Endothelial cell (in vitro differentiated cells): ENCODE data around the gene FUT9. TPM values are rescaled to one million over a fixed set of nuclear protein-coding genes. Genes with fewer than 3 reads are reported as not detected.

Experiments used
- DNase-seq: peaks from one replicate; pipeline ENCODE4 v3.0.0; 2021; ENCODE audit warnings: low spot score
- H3K27ac Mint-ChIP-seq: one replicate; pipeline ENCODE4 v1.8.0; 2021; ENCODE audit warnings: mixed read lengths, inconsistent platforms; ENCODE audit not compliant: unreplicated experiment
- H3K27me3 Mint-ChIP-seq: one replicate; pipeline ENCODE4 v1.8.0; 2021; ENCODE audit warnings: mild to moderate bottlenecking, moderate library complexity, mixed read lengths, inconsistent platforms; ENCODE audit not compliant: unreplicated experiment
- H3K36me3 Mint-ChIP-seq: one replicate; pipeline ENCODE4 v1.8.0; 2021; ENCODE audit warnings: mild to moderate bottlenecking, low read depth, mixed read lengths, inconsistent platforms; ENCODE audit not compliant: unreplicated experiment
- H3K4me1 Mint-ChIP-seq: one replicate; pipeline ENCODE4 v1.8.0; 2021; ENCODE audit warnings: mild to moderate bottlenecking, mixed read lengths, inconsistent platforms; ENCODE audit not compliant: unreplicated experiment
- H3K4me3 Mint-ChIP-seq: one replicate; pipeline ENCODE4 v1.8.0; 2021; ENCODE audit warnings: mild to moderate bottlenecking, mixed read lengths, inconsistent platforms; ENCODE audit not compliant: unreplicated experiment
- H3K9me3 Mint-ChIP-seq: one replicate; pipeline ENCODE4 v1.8.0; 2021; ENCODE audit warnings: mixed read lengths, inconsistent platforms; ENCODE audit not compliant: unreplicated experiment
- CTCF ChIP-seq: fragments of 200-600 bp; sonication (generic); IDR thresholded peaks from one replicate; pipeline ENCODE4 v1.5.0; 2021; ENCODE audit warnings: antibody characterized with exemption; ENCODE audit not compliant: unreplicated experiment
- long read RNA-seq: library from polyadenylated mRNA; unstranded; transcript quantifications from one replicate; pipeline ENCODE4 v2.0.0, GENCODE V29; 2020; ENCODE audit not compliant: unreplicated experiment
- total RNA-seq: library from RNA; stranded (reverse); fragmentation: NEBNext Ultra II Directional; extraction: Animal tissue kit (Norgen Biotek cat#: 25700); gene quantifications from one replicate; pipeline ENCODE4 v1.2.1, GENCODE V29; 2021; ENCODE audit not compliant: unreplicated experiment

Gene FUT9
- total RNA-seq: 5.7 TPM
- long read RNA-seq, partial matches to known transcripts: 0 of 1 reads
- long read RNA-seq, other reads (novel, unspliced or antisense): 1 of 1 reads

- Mint-ChIP-seq H3K36me3 (no peaks in the 10 kb centered on the region), H3K4me1 (peaks cover 25% of the 10 kb centered on the region), H3K4me3 (peak within 1 kb of the TSS; percentile 94), H3K9me3 (no peaks in the 10 kb centered on the region), H3K27ac (peak within 1 kb of the TSS; percentile 94), H3K27me3 (no peaks in the 10 kb centered on the region)
- DNase-seq: peak; percentile 61
- TF ChIP-seq CTCF: no peak
Observed at GRCh38 chr6:96015518-96016333, at the start of gene FUT9. TSS of gene FUT9 (plus strand) at chr6:96015974. CDS start at chr6:96203156, 187,182 bp downstream.

- H3K27me3 Mint-ChIP-seq: peaks cover 1% of the 10 kb centered on the region
- DNase-seq: no peak
- no peak overlapping the region for H3K27ac Mint-ChIP-seq
- no peaks in the 10 kb centered on the region for H3K4me1 Mint-ChIP-seq
- no peaks in the 10 kb centered on the region for H3K36me3 Mint-ChIP-seq
- peaks cover 5% of the 10 kb centered on the region for H3K9me3 Mint-ChIP-seq
- H3K4me3 Mint-ChIP-seq: no peak overlapping the region
- no peak for TF ChIP-seq CTCF
Observed at GRCh38 chr6:95967594-95967993, 48.2 kb upstream of the FUT9 start.

GRCh38 chr6:95973976-95974375, 41.8 kb upstream of the FUT9 start:
- Mint-ChIP-seq H3K27ac (no peak overlapping the region), H3K9me3 (peaks cover 5% of the 10 kb centered on the region), H3K27me3 (no peaks in the 10 kb centered on the region), H3K4me1 (peaks cover 4% of the 10 kb centered on the region), H3K36me3 (no peaks in the 10 kb centered on the region), H3K4me3 (no peak overlapping the region)
- no peak for TF ChIP-seq CTCF
- DNase-seq: no peak

GRCh38 chr6:95978230-95978629, 37.5 kb upstream of the FUT9 start:
- DNase-seq: no peak
- no peak for TF ChIP-seq CTCF
- Mint-ChIP-seq H3K27me3 (no peaks in the 10 kb centered on the region), H3K36me3 (no peaks in the 10 kb centered on the region), H3K4me1 (peaks cover 4% of the 10 kb centered on the region), H3K27ac (no peak overlapping the region), H3K4me3 (no peak overlapping the region), H3K9me3 (no peaks in the 10 kb centered on the region)

GRCh38 chr6:95991906-95992305, 23.9 kb upstream of the FUT9 start:
- Mint-ChIP-seq H3K27me3 (peaks cover 2% of the 10 kb centered on the region), H3K27ac (no peak overlapping the region), H3K4me3 (no peak overlapping the region), H3K9me3 (peaks cover 13% of the 10 kb centered on the region), H3K36me3 (peaks cover 3% of the 10 kb centered on the region), H3K4me1 (no peaks in the 10 kb centered on the region)
- TF ChIP-seq CTCF: no peak
- DNase-seq: no peak
